Measurements from ENCODE around the gene IRAK3. TPM values are rescaled to one million over a fixed set of nuclear protein-coding genes. Genes with fewer than 3 reads are reported as not detected.
"Not testable (repeated sequence)": the region's sequence is repeated elsewhere in the genome, so short reads cannot be mapped to it uniquely, and the experiment has no call there.

Gene IRAK3
- total RNA-seq, 4 donors from 2014 or later: 3.0 to 26.4 (median 7.8) TPM

DNA sequence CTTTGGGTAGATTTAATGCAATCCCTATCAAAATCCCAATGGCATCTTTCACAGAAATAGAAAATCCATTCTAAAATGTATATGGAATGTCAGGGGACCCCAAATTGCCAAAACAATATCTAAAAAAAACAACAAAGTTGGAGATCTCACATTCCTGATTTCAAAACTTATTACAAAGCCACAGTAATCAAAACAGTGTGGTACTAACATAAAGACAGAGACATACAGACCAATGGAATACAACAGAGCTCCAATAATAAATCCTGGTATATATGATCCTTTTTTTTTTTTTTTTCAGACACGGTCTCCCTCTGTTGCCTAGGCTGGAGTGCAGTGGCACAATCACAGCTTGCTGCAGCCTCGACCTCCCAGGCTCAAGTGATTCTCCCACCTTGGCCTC is 23.9 kb upstream of the IRAK3 start:
- no peak overlapping the region for H3K4me3 ChIP-seq
- H3K27ac ChIP-seq: no peak overlapping the region
- TF ChIP-seq, protein P1, sequence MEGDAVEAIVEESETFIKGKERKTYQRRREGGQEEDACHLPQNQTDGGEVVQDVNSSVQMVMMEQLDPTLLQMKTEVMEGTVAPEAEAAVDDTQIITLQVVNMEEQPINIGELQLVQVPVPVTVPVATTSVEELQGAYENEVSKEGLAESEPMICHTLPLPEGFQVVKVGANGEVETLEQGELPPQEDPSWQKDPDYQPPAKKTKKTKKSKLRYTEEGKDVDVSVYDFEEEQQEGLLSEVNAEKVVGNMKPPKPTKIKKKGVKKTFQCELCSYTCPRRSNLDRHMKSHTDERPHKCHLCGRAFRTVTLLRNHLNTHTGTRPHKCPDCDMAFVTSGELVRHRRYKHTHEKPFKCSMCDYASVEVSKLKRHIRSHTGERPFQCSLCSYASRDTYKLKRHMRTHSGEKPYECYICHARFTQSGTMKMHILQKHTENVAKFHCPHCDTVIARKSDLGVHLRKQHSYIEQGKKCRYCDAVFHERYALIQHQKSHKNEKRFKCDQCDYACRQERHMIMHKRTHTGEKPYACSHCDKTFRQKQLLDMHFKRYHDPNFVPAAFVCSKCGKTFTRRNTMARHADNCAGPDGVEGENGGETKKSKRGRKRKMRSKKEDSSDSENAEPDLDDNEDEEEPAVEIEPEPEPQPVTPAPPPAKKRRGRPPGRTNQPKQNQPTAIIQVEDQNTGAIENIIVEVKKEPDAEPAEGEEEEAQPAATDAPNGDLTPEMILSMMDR (IDR thresholded peaks at IDR 0.05): no peak
- TF ChIP-seq POLR2A (IDR thresholded peaks at IDR 0.05): no peak
- H3K36me3 ChIP-seq: peaks cover 0 to 20% (median 0%) of the 10 kb centered on the region in 3 donors
- H3K9me3 ChIP-seq: no peaks in the 10 kb centered on the region
- no peak for DNase-seq
- H3K27me3 ChIP-seq: no peaks in the 10 kb centered on the region
- peaks cover 0 to 28% (median 3%) of the 10 kb centered on the region in 4 donors for H3K4me1 ChIP-seq

GRCh38 chr12:66166561-66166960 is 22.5 kb upstream of the IRAK3 start:
- H3K4me3 ChIP-seq: no peak overlapping the region
- peaks cover 0 to 28% (median 3%) of the 10 kb centered on the region in 4 donors for H3K4me1 ChIP-seq
- no peak for DNase-seq
- H3K27me3 ChIP-seq: no peaks in the 10 kb centered on the region
- TF ChIP-seq, protein P1 (IDR thresholded peaks at IDR 0.05): no peak
- TF ChIP-seq POLR2A (IDR thresholded peaks at IDR 0.05): no peak
- H3K36me3 ChIP-seq: peaks cover 0 to 7% (median 0%) of the 10 kb centered on the region in 3 donors
- no peaks in the 10 kb centered on the region for H3K9me3 ChIP-seq
- no peak overlapping the region for H3K27ac ChIP-seq

DNA sequence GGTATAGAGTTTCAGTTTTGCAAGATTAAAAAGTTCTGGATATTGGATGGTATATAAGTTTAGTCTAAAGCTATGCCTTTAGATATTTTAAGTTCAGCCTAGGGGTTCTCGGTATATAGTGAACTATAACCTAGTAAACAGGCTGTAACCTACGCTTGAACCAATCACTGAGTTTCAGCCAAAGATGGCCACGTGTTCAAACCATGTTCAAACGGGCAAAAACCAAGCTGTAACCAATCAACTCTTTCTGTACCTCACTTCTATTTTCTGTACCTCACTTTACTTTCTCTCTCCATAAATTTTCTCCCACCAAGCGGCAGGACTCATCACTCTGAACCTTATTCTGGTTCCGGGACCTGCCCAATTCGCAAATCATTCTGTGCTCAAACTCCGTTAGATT is 20.6 kb upstream of the IRAK3 start:
- peak overlapping the region; percentile 73 to 84 (median 77) for H3K4me3 ChIP-seq
- no peaks in the 10 kb centered on the region for H3K27me3 ChIP-seq
- peaks cover 0 to 20% (median 3%) of the 10 kb centered on the region in 4 donors for H3K4me1 ChIP-seq
- H3K9me3 ChIP-seq: no peaks in the 10 kb centered on the region
- TF ChIP-seq POLR2A (IDR thresholded peaks at IDR 0.05): no peak
- TF ChIP-seq, protein P1 (IDR thresholded peaks at IDR 0.05): no peak
- H3K36me3 ChIP-seq: peaks cover 0 to 7% (median 0%) of the 10 kb centered on the region in 3 donors
- no peak for DNase-seq
- H3K27ac ChIP-seq: peak overlapping the region in 3 of 4 donors; percentile 97 to 99 (median 98)

DNA sequence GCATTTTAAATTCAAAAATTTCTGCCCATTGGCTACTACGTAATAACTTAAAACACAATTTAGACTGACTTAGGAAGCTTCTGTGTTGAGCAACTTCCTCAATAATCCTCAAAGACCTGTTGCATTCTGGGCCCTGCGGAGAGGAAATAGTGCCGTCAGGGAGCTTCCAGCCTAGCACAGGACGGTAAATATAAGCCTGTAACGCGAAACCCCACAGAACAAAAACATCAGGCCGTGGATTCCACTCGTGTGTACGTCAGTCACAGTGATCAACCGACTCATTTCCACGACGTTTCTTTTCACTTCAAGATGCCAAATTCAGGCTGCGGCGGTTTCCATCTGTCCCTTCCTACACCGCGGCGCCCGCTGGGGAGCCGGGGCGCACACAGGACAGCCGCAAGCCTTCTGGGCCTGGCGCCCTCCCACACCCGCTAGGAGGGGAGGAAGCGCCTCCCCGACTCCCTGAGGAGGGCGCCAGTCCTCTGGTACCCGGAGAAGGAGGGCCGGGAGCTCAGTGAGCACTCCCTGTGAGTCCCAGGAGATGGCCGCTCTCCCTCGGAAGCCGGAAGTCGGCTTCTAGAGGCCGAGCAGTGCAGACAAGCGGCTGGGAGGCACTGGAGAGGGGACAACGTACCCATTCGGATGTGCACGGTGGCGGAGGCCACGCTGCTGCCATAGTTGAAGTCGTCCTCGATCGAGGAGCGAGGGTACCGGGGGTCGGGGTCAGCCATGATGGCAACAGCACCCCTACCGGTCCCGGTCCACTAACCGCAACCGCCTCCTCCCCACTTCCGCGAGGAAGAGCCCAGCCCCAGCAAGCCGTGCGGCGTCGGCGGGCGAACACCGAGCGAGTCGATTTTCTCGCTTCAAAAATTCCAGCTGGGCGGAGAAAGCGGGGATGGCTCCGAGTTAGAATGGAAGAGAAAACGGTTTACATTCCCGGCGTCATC is 19.5 kb upstream of the IRAK3 start, which contains the start of gene TMBIM4:
Gene TMBIM4, minus strand, starts transcription at position 776 of the 950 bp plus-strand sequence. Its CDS starts 45 bp downstream, at position 731.
- Histone ChIP-seq H3K4me1 (peaks cover 0 to 20% (median 3%) of the 10 kb centered on the region in 4 donors), H3K27me3 (no peaks in the 10 kb centered on the region), H3K9me3 (no peaks in the 10 kb centered on the region), H3K4me3 (peak within 1 kb of the TSS; percentile 73 to 84 (median 77)), H3K27ac (peak within 1 kb of the TSS; percentile 95 to 99 (median 98)), H3K36me3 (peaks cover 0 to 7% (median 0%) of the 10 kb centered on the region in 3 donors)
- peak; percentile 65 to 67 for TF ChIP-seq POLR2A (IDR thresholded peaks at IDR 0.05)
- TF ChIP-seq, protein P1 (IDR thresholded peaks at IDR 0.05): peak in 5 of 6 experiments; percentile 15 to 75 (median 70)
- peak; percentile 88 to 95 (median 92) for DNase-seq

GRCh38 chr12:66170606-66171005 is 18.4 kb upstream of the IRAK3 start:
- TF ChIP-seq, protein P1 (IDR thresholded peaks at IDR 0.05): no peak
- no peak for TF ChIP-seq POLR2A (IDR thresholded peaks at IDR 0.05)
- no peak for DNase-seq
- Histone ChIP-seq H3K4me1 (peaks cover 0 to 20% (median 3%) of the 10 kb centered on the region in 4 donors), H3K27me3 (no peaks in the 10 kb centered on the region), H3K9me3 (no peaks in the 10 kb centered on the region), H3K27ac (peak overlapping the region in 3 of 4 donors; percentile 97 to 99 (median 98)), H3K36me3 (peaks cover 0 to 7% (median 0%) of the 10 kb centered on the region in 3 donors), H3K4me3 (peak overlapping the region; percentile 73 to 84 (median 77))

GRCh38 chr12:66174391-66175325 is 14.4 kb upstream of the IRAK3 start:
- H3K36me3 ChIP-seq, H3K4me1 ChIP-seq, H3K9me3 ChIP-seq, H3K4me3 ChIP-seq, H3K27ac ChIP-seq, DNase-seq, H3K27me3 ChIP-seq: not testable (repeated sequence)

Measured in Peyer's patch (tissue), 4 donors.